ENCODE results near the gene PPIL1. TPM values are rescaled to one million over a fixed set of nuclear protein-coding genes. Genes with fewer than 3 reads are reported as not detected.

The PPIL1 gene
- total and polyA plus RNA-seq, 2 of the 13 experiments (the other 11 are each of a cell fraction or from before 2014, with no cell fraction given): 74.2 to 144 TPM

DNA sequence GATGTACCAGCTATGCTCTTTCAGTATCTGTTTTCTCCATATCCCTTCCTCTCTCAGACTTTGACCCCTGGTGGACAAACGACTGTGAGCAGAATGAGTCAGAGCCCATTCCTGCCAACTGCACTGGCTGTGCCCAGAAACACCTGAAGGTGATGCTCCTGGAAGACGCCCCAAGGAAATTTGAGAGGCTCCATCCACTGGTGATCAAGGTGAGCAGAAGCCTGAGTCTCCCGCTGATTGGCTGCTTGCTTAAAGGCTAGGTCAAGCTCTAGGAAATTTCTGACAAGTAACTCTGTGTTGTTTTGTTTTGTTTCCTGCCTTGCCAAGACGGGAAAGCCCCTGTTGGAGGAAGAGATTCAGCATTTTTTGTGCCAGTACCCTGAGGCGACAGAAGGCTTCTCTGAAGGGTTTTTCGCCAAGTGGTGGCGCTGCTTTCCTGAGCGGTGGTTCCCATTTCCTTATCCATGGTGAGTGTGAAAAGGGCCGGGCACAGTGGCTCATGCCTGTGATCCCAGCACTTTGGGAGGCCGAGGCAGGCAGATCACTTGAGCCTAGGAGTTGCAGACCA, 39.7 kb upstream of the PPIL1 start (continued):
- TF ChIP-seq, protein P1, sequence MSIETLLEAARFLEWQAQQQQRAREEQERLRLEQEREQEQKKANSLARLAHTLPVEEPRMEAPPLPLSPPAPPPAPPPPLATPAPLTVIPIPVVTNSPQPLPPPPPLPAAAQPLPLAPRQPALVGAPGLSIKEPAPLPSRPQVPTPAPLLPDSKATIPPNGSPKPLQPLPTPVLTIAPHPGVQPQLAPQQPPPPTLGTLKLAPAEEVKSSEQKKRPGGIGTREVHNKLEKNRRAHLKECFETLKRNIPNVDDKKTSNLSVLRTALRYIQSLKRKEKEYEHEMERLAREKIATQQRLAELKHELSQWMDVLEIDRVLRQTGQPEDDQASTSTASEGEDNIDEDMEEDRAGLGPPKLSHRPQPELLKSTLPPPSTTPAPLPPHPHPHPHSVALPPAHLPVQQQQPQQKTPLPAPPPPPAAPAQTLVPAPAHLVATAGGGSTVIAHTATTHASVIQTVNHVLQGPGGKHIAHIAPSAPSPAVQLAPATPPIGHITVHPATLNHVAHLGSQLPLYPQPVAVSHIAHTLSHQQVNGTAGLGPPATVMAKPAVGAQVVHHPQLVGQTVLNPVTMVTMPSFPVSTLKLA (IDR thresholded peaks at IDR 0.05): no peak
- TF ChIP-seq ZNF788 (CRISPR knock-in tag; IDR thresholded peaks at IDR 0.05; ENCODE audit: borderline replicate concordance): no peak
- TF ChIP-seq DPF2 (CRISPR knock-in tag; IDR thresholded peaks at IDR 0.05; ENCODE audit: borderline replicate concordance, low read depth): no peak
- no peak for TF ChIP-seq SIN3A (IDR thresholded peaks at IDR 0.05; ENCODE audit: borderline replicate concordance, low read depth, low read length)
- TF ChIP-seq TGIF2 (CRISPR knock-in tag; IDR thresholded peaks at IDR 0.05): 0 out of 2 replicates have a peak, but pooled peaks have one; percentile 12
- TF ChIP-seq ATRX (CRISPR knock-in tag; IDR thresholded peaks at IDR 0.05; ENCODE audit: borderline replicate concordance): no peak
- TF ChIP-seq ZBTB8A (CRISPR knock-in tag; IDR thresholded peaks at IDR 0.05; ENCODE audit: borderline replicate concordance, low read depth): no peak
- TF ChIP-seq SALL1 (CRISPR knock-in tag; IDR thresholded peaks at IDR 0.05): peak; percentile 28; the same call in 1 of the 2 replicates
- no peak for TF ChIP-seq HOXA7 (CRISPR knock-in tag; IDR thresholded peaks at IDR 0.05)
- TF ChIP-seq ZNF460 (CRISPR knock-in tag; IDR thresholded peaks at IDR 0.05; ENCODE audit: borderline replicate concordance): no peak
- TF ChIP-seq, protein P2, sequence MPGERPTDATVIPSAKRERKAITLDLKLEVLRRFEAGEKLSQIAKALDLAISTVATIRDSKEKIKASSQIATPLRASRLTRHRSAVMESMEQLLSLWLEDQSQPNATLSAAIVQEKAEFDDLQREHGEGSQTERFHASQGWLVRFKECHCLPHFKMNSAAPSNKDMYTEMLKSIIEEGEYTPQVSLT (CRISPR knock-in tag; IDR thresholded peaks at IDR 0.05; ENCODE audit: borderline replicate concordance, low read depth): no peak
- no peak for TF ChIP-seq AKAP8 (CRISPR knock-in tag; IDR thresholded peaks at IDR 0.05)
- TF ChIP-seq, protein P3, sequence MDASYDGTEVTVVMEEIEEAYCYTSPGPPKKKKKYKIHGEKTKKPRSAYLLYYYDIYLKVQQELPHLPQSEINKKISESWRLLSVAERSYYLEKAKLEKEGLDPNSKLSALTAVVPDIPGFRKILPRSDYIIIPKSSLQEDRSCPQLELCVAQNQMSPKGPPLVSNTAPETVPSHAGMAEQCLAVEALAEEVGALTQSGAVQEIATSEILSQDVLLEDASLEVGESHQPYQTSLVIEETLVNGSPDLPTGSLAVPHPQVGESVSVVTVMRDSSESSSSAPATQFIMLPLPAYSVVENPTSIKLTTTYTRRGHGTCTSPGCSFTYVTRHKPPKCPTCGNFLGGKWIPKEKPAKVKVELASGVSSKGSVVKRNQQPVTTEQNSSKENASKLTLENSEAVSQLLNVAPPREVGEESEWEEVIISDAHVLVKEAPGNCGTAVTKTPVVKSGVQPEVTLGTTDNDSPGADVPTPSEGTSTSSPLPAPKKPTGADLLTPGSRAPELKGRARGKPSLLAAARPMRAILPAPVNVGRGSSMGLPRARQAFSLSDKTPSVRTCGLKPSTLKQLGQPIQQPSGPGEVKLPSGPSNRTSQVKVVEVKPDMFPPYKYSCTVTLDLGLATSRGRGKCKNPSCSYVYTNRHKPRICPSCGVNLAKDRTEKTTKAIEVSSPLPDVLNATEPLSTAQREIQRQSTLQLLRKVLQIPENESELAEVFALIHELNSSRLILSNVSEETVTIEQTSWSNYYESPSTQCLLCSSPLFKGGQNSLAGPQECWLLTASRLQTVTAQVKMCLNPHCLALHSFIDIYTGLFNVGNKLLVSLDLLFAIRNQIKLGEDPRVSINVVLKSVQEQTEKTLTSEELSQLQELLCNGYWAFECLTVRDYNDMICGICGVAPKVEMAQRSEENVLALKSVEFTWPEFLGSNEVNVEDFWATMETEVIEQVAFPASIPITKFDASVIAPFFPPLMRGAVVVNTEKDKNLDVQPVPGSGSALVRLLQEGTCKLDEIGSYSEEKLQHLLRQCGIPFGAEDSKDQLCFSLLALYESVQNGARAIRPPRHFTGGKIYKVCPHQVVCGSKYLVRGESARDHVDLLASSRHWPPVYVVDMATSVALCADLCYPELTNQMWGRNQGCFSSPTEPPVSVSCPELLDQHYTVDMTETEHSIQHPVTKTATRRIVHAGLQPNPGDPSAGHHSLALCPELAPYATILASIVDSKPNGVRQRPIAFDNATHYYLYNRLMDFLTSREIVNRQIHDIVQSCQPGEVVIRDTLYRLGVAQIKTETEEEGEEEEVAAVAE (CRISPR knock-in tag; IDR thresholded peaks at IDR 0.05; ENCODE audit: borderline replicate concordance): no peak
- TF ChIP-seq PREB (CRISPR knock-in tag; IDR thresholded peaks at IDR 0.05): no peak
- no peak for TF ChIP-seq ZFY (CRISPR knock-in tag; IDR thresholded peaks at IDR 0.05)
- TF ChIP-seq, protein P4, sequence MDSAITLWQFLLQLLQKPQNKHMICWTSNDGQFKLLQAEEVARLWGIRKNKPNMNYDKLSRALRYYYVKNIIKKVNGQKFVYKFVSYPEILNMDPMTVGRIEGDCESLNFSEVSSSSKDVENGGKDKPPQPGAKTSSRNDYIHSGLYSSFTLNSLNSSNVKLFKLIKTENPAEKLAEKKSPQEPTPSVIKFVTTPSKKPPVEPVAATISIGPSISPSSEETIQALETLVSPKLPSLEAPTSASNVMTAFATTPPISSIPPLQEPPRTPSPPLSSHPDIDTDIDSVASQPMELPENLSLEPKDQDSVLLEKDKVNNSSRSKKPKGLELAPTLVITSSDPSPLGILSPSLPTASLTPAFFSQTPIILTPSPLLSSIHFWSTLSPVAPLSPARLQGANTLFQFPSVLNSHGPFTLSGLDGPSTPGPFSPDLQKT (CRISPR knock-in tag; IDR thresholded peaks at IDR 0.05; ENCODE audit: borderline replicate concordance): no peak
- TF ChIP-seq GMEB2 (CRISPR knock-in tag; IDR thresholded peaks at IDR 0.05; ENCODE audit: low read depth): no peak

All from HepG2 (cell line).